Suprapubic skin (tissue), 4 donors: ENCODE results near the gene SHROOM1. TPM values are rescaled to one million over a fixed set of nuclear protein-coding genes. Genes with fewer than 3 reads are reported as not detected.

Experiments used
- DNase-seq, 2 donors: peaks; one replicate each; pipeline ENCODE4 v3.0.0-alpha.2; 2019; ENCODE audit warnings: low spot score in 2 of 2
- H3K27ac ChIP-seq: fragments of 200-600 bp; sonication (generic); one replicate; pipeline ENCODE4 v1.5.1; 2019
- H3K27me3 ChIP-seq: fragments of 200-600 bp; sonication (generic); one replicate; pipeline ENCODE4 v1.5.1; 2019
- H3K36me3 ChIP-seq: fragments of 200-600 bp; sonication (generic); one replicate; pipeline ENCODE4 v1.5.1; 2019
- H3K4me1 ChIP-seq: fragments of 200-600 bp; sonication (generic); one replicate; pipeline ENCODE4 v1.5.1; 2019
- H3K4me3 ChIP-seq: fragments of 200-600 bp; sonication (generic); one replicate; pipeline ENCODE4 v1.5.1; 2019; ENCODE audit warnings: mild to moderate bottlenecking
- H3K9me3 ChIP-seq: fragments of 200-600 bp; sonication (generic); one replicate; pipeline ENCODE4 v1.5.1; 2019
- EP300 ChIP-seq: sonication (generic); formaldehyde crosslinking; IDR thresholded peaks from one replicate; pipeline ENCODE4 v1.6.1; 2017; ENCODE audit warnings: antibody characterized with exemption
- POLR2A ChIP-seq, 2 donors: fragments of 450-650 bp; IDR thresholded peaks; one replicate each; pipeline ENCODE4 v1.6.1; 2017; ENCODE audit warnings: antibody characterized with exemption in 2 of 2, mild to moderate bottlenecking in 2 of 2, moderate library complexity in 2 of 2
- POLR2AphosphoS5 ChIP-seq, 3 donors: sonication (generic); formaldehyde crosslinking; IDR thresholded peaks; one replicate each; pipeline ENCODE4 v1.6.1; 2017; ENCODE audit warnings: antibody characterized with exemption in 3 of 3
- WGBS: methylation state at CpG from one replicate; pipeline ENCODE4 v1.1.5; 2018; 5-methylcytosine and 5-hydroxymethylcytosine counted together
- total RNA-seq, 4 donors: library from RNA; depleted of rRNA; stranded (reverse); fragments of >200 nt; gene quantifications; one replicate each; pipeline ENCODE4 v1.1.0, GENCODE V29; 2016
- TF ChIP-seq, protein P1 (sequence below), 2 donors: fragments of 200-600 bp in 1 of 2; fragments of 450-650 bp in 1 of 2; sonication (generic) in 1 of 2; IDR thresholded peaks; one replicate each; pipeline ENCODE4 v1.5.1; 2016 to 2019; ENCODE audit warnings: antibody characterized with exemption in 2 of 2, mild to moderate bottlenecking in 1 of 2, moderate library complexity in 1 of 2

SHROOM1 gene
- total RNA-seq, 4 donors from 2014 or later = 0.76 to 2.8 (median 2.3) TPM

DNA sequence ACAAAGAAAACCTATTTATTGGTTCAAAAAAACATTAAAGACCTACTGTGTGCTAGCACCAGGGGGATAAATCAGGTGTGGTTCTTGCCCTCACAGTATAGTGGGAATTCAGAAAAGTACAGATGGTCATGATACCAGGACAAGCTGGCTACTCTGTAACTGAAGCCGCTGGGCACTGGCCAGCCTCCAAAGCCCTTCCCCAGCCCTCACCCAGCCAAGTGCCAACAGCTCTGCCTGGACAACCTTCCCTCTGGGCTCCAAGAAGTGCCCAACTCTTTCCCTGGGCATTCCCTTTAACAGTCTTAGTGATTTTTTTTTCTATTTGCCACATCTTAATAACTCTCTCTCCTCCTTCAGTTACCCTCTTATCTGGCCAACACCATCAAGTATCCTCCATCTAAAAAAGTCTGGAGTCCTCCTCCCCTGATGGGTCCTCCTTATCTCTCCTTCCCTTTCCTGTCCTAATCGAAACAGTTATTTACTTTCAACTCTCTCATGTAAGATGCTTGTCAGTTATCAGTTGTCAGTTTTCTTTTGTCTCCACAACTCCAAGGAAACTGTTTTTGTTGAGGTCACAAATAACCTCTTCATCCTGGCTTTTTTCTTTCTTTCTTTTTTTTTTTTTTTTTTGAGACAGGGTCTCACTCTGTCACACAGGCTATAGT lies 40.1 kb downstream of the SHROOM1 start:
- no peak for TF ChIP-seq POLR2AphosphoS5 (IDR thresholded peaks at IDR 0.05)
- no peak for TF ChIP-seq EP300
- TF ChIP-seq POLR2A (IDR thresholded peaks at IDR 0.05) = no peak
- TF ChIP-seq, protein P1, sequence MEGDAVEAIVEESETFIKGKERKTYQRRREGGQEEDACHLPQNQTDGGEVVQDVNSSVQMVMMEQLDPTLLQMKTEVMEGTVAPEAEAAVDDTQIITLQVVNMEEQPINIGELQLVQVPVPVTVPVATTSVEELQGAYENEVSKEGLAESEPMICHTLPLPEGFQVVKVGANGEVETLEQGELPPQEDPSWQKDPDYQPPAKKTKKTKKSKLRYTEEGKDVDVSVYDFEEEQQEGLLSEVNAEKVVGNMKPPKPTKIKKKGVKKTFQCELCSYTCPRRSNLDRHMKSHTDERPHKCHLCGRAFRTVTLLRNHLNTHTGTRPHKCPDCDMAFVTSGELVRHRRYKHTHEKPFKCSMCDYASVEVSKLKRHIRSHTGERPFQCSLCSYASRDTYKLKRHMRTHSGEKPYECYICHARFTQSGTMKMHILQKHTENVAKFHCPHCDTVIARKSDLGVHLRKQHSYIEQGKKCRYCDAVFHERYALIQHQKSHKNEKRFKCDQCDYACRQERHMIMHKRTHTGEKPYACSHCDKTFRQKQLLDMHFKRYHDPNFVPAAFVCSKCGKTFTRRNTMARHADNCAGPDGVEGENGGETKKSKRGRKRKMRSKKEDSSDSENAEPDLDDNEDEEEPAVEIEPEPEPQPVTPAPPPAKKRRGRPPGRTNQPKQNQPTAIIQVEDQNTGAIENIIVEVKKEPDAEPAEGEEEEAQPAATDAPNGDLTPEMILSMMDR (IDR thresholded peaks at IDR 0.05) = no peak
- Histone ChIP-seq H3K9me3 (no peaks in the 10 kb centered on the region), H3K4me1 (no peaks in the 10 kb centered on the region), H3K36me3 (no peaks in the 10 kb centered on the region), H3K27me3 (peaks cover 4% of the 10 kb centered on the region), H3K27ac (no peak overlapping the region), H3K4me3 (no peak overlapping the region)
- peak in 1 of 2 donors; percentile 21 for DNase-seq
- WGBS = 67% methylated on average over 2 of the region's 2 CpGs

DNA sequence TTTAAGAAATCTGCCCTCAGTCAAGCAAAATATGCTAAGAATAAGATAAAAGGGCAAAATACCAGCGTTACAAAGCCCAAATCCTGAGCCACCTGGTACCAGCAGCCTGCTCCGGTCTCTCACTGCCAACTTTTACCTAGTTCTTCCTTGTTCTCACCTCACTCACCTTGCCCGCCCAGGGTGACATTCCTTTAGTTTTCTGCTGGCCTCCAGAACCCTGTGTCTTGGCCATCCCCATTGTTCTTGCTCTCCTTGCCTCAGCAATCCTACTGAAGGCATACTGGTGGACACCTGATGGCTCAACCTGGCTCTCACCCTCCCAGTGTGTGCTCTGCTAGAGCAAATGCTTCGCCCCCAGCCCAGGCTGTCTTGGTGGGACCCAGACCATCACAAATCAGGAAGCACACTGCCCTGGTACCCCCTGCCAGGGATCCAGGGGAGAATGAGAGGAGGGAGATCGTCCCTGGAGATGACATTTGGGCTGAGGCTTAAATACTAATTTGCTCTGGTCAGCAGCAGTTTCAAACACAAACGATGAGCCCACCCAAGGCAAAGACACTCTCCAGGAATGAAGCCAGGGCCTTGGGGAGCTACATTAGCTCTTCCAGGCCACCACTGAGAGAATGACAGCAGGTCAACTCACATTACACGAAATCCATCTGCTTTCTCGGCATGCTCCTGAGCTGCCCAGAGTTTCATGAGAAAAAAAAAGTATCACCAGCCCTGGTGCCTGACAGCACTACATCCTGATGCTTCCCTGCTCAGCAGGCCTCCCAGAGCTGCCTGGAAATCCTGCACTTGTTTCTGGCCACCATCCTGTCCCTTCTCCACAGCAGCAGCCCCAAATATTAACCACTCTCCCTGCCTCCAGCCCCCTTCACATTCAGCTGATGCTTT lies 41.2 kb downstream of the SHROOM1 start:
- WGBS = 84% methylated on average over 8 of the region's 8 CpGs
- DNase-seq = peak in 1 of 2 donors; percentile 43

DNA sequence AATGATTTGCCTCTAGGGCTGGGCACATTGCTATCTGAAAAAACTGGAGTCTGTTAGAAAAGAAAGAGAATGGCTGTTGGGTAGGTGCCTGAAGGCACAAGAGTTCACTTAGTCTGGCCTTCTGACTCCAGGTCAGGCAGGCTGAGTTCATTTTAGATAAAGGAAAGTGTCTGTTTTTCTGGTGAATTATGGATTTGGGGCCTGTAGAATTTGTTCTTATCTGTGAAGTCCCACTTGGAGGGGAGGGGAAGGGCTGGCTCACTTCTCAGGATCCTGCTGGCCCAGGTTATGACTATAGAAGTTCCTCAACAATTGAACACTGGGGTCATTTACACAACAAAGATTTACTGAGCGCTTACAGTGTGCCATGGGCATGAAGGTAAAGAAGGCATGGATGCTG lies 41.9 kb downstream of the SHROOM1 start:
- Histone ChIP-seq H3K4me3 (no peak overlapping the region), H3K36me3 (no peaks in the 10 kb centered on the region), H3K9me3 (no peaks in the 10 kb centered on the region), H3K27me3 (peaks cover 4% of the 10 kb centered on the region), H3K4me1 (no peaks in the 10 kb centered on the region), H3K27ac (no peak overlapping the region)
- TF ChIP-seq, protein P1 (IDR thresholded peaks at IDR 0.05) = no peak
- TF ChIP-seq EP300 (no peak), POLR2AphosphoS5 (IDR thresholded peaks at IDR 0.05) (no peak), POLR2A (IDR thresholded peaks at IDR 0.05) (no peak)
- 100% methylated on average over 1 of the region's 1 CpG for WGBS
- DNase-seq = peak in 1 of 2 donors; percentile 15

More for the DNA sequence above, 41.2 kb downstream of the SHROOM1 start:
- Histone ChIP-seq H3K9me3 (no peaks in the 10 kb centered on the region), H3K27ac (no peak overlapping the region), H3K27me3 (peaks cover 4% of the 10 kb centered on the region), H3K36me3 (no peaks in the 10 kb centered on the region), H3K4me3 (no peak overlapping the region), H3K4me1 (no peaks in the 10 kb centered on the region)
- TF ChIP-seq POLR2AphosphoS5 (IDR thresholded peaks at IDR 0.05) (no peak), POLR2A (IDR thresholded peaks at IDR 0.05) (no peak), EP300 (no peak)
- TF ChIP-seq, protein P1 (IDR thresholded peaks at IDR 0.05) = no peak

DNA sequence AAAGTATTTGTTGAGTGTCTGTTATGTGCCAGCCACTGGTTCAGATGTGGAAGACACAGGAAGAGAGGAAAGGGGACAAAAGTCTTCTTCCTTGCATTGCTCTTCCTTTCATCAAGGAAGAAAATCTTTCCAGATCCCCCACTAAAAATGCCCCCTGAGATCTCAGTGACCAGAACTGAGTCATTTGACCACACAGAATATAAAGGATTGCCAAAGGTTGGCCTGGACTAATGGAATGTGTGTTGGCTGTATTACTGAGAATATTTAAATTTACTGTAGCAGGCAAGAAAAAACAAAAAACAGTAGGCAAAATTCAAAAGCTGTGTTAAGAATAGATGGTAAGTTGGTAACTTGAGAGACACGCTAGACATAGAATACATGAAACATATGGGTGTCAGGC lies 43.4 kb downstream of the SHROOM1 start:
- no peaks in the 10 kb centered on the region for H3K9me3 ChIP-seq
- TF ChIP-seq EP300 (no peak), POLR2A (IDR thresholded peaks at IDR 0.05) (no peak), POLR2AphosphoS5 (IDR thresholded peaks at IDR 0.05) (no peak)
- TF ChIP-seq, protein P1 (IDR thresholded peaks at IDR 0.05) = no peak
- DNase-seq = no peak
- no peak overlapping the region for H3K4me3 ChIP-seq
- 94% methylated on average over 1 of the region's 1 CpG for WGBS
- H3K27ac ChIP-seq = no peak overlapping the region
- no peaks in the 10 kb centered on the region for H3K36me3 ChIP-seq
- H3K27me3 ChIP-seq = peaks cover 4% of the 10 kb centered on the region
- no peaks in the 10 kb centered on the region for H3K4me1 ChIP-seq

DNA sequence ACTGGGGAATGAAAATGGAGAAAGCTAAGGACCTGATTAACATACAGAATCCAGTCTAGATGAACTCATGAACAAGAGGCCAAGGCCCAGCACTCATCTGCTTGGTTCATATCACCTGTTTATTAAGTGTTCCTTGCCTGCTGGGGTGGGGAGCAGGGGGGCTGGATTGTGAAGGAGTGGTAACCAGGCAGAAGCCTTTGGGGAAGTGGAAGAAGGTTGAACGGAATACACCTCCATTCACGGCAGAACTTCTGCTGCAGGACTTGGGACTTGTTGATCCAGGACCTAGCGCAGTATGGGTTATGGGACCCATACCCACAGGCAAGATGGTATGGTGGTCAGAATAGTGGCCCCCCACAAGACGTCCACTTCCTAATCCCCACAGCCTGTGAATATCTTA lies 44.6 kb downstream of the SHROOM1 start:
- Histone ChIP-seq H3K36me3 (no peaks in the 10 kb centered on the region), H3K4me1 (no peaks in the 10 kb centered on the region), H3K27me3 (no peaks in the 10 kb centered on the region), H3K27ac (no peak overlapping the region), H3K4me3 (no peak overlapping the region), H3K9me3 (no peaks in the 10 kb centered on the region)
- 91% methylated on average over 4 of the region's 4 CpGs for WGBS
- peak in 1 of 2 donors; percentile 61 for DNase-seq
- no peak for TF ChIP-seq EP300
- no peak for TF ChIP-seq POLR2A (IDR thresholded peaks at IDR 0.05)
- TF ChIP-seq, protein P1 (IDR thresholded peaks at IDR 0.05) = no peak
- no peak for TF ChIP-seq POLR2AphosphoS5 (IDR thresholded peaks at IDR 0.05)
